ENCODE data around the gene PFKFB2. TPM values are rescaled to one million over a fixed set of nuclear protein-coding genes. Genes with fewer than 3 reads are reported as not detected.

Gene PFKFB2
- total RNA-seq, 1 donor from 2014 or later: 16.7 TPM

DNA sequence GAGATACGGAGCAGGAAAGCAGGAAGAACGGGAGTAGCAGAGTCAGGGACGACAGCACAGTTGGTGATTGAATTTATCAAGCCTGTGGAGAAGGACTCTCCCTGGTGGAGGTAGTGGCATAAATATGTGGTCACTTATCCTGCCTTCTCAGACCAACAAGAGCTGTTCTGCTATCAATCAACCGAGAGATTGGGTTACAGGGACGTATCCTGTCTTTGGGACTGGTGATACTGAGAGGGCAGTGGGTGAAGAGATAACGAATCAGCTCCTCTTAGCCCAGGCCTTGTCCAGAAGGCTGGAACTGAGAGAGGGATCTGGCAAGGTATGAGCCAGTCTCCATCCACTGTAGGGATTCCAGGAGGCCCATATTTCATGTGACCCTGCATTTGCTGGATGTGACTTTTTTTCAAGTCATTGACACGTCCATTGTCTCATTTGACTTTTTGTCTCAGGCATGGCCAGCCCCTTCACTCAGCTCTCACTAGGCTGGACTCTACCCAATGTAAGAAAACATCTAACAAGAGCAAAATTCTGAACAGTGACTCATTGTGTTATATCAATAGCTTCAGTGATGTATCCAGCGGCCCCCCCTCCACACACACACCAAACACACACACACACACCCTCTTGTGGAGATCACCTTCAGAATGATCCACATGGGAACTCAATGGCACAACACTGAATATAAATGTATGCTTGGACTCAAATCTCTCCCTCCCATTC, 31.8 kb upstream of the PFKFB2 start:
- intact Hi-C loops (cut with DNase I): no loop called here
- DNase-seq (ENCODE audit: low spot score) (no peak), ATAC-seq (peak; percentile 48)

DNA sequence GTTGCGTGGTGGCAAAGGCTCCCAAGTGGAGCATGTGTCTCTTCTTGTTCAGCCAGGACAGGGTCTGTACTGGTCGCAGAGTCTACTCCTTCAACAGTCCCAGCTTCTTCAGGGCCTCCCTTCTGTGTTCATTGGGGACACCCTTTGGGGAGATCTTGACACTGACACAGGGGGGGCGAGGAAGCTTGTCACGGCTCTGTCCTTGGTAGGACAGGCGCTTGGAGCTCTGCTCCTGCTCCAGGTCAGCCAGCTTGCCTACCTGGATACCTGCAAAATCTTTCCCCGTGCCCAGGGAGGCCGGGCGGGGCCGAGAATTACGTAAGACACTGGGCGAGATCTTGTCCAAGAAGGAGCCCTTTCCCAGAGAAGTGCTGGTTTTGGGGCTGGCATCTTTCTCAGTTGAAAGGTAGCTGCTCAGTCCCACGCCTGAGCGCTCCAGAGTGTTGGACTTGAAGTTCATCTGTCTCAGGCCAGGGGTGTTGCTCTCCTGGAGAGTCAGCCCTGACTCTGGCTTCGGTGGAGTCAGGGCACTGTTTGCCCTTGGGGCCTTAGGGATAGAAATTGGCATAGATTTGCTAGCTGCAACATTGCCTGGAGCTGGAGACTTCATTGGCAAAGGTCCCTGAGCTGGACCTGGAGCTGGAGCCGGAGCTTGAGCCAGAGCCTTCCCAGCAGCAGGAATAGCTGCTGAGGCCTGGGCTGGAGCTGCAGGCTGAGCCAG, 31.0 kb upstream of the PFKFB2 start:
- DNase-seq (ENCODE audit: low spot score) (no peak), ATAC-seq (no peak)
- intact Hi-C loops (cut with DNase I): no loop called here

DNA sequence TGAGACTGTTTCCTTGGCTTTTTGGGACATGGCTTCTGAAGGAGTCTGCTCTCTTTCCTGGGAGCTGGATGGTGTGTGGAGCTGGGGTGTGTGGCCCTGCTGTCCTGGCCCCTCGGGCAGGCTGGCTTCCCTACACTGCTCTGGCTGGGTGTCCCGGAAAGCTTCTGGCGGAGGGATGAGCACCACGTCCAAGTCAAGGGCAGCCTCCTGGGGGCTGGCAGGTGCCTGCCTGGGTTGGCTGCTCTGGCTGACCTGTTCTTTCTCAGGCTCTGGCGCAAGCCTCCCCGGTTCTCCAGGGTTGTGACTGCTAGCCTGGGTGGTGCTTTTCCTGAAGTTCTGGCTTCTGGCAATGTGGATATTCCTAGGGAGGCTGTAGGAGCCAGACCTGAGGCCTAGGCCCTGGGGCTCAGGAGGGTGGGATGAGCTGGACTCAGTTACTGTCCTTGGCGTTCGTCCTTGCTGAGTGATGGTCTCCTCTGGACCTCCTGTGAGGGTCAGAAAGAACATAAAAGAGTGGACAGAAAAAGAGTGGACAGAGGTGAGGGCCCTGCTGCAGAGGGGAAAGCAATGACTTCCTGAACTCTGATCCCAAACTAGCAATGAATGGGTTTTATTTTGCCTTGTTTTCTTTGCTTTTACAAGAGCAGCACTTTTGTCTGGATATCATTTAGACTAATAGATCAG, 29.9 kb upstream of the PFKFB2 start:
- DNase-seq (ENCODE audit: low spot score) (no peak), ATAC-seq (peak; percentile 40)
- intact Hi-C loops (cut with DNase I): no loop called here

DNA sequence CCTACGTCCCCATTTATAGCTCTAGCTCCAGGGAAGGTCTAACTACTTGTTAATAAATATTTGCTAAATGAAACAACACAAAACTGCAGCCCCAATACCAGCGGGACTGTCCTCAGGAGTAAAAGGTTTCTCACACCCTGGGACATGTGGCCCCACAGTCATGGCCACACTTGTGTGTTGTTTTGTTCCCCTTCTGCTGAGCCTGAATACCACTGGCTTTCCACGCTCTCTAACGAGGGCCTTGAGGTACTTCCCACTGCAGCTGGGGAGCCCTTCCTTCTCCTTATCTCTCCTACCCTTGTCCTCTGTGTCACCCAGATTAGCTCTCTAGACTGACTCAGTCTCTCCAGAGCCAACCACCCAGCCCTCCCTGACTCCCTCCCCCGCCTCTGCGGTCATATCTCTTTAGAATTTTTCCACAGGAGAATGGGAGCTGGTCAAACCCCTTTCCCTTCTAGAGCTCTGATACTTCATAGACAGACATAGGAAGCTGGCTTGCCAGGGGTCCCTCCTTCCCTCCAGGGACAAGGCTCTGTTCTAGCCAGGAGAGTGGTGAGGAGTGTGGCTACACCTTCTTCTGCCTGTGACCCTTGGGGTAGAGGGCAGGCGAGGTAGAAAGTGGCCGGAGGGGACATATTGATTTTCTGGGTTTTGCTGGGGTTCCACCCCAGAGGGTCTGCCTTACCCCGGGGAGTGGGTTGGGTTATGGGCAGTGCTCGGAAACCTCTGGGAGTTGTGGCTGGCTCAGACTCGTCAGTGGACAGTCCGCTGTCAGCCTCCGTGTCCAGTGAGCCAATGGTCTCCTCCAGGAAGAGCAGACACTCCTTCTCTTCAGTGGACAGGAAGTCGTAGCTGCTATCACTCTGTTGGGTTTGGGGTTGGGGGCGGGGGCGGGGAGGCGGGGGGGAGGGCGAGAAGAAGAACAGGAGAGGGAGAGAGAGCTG, 28.6 kb upstream of the PFKFB2 start:
- DNase-seq (ENCODE audit: low spot score) (no peak), ATAC-seq (no peak)
- intact Hi-C loops (cut with DNase I): no loop called here

DNA sequence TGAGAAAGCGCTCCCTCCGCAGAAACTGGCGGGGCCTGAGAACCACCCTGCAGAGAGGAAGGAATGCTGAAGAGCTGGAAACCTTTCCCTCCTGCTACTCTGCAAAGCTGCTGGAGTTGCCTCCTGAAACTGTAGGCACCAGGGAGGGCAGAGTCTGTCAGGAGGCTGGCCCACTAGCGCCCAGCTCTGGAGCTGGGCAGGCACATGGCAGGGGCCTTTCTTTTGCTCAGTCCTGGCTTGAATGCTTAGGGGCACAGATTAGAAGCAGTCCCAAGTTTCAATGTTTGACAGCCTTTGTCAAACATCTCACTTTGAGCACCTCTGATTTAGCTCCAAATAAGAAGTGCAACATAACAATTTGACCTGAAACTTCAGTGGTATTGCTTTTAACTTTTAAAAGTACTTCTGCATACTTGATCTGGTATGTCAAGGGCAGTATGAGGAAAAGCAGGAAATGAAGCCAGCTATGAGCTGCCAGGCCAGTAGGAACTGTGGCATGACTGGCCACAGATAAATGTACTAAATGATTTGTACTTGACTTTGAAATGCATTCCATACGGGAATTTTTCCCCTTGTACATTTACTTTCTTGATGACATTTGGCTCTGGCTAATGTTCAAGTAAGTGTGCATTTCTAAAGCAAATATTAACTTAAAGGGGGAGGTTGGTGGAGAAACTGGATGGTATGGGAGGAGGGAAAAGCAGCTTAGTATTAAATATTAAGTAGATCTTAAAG, 27.8 kb upstream of the PFKFB2 start:
- ATAC-seq: peak; percentile 6
- intact Hi-C loops (cut with DNase I): no loop called here

DNA sequence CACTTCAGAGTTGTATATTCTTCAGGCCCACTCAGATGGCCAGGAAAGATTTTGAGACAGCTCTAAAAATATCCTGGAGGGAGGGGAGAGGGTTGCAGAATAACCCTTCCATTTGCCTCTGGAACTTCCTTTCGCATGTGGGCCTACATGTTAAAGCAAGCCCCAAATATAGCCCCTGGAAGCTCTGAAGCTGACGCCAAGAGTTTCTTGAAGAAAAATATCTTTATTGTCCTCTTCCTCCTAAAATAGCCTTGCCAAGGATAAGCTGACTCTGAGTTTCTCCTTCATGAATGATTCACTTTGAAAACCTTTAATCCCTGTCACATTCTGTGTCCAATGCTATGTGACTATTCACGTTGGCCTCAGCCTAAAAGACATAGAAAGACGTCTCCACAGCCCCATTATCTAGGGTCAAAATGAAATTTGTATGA, 27.0 kb upstream of the PFKFB2 start:
- intact Hi-C loops (cut with DNase I): no loop called here
- ATAC-seq (no peak), DNase-seq (ENCODE audit: low spot score) (no peak)

More for the DNA sequence above, 27.8 kb upstream of the PFKFB2 start:
- no peak for DNase-seq (ENCODE audit: low spot score)

DNA sequence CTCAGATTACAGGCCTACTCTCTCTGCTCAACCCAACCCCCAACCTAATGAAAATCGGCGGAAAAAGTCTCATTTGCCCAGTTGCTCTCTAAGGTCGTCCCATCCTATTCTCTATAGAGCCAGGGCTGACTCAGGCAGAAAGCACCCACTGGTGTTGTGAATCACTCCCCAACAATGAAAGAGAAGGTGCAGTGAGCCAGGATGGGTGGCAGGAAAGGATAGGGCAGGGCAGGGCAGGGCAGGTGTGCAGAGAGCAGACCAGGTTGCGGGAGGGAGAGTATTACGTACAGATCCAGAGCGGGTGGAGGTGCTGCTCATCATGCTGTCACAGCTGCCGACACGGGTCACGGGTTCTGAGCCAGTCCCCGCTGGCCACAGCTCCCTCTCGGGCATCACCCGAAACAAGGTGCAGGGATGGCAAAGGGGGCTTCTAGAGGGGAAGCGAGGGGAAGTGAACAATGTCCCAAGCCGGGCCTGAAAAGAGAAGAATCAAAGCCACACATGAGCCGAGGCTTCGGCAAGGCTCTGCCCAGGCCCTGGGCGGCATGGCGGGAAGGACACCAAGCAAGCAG, 25.8 kb upstream of the PFKFB2 start:
- DNase-seq (ENCODE audit: low spot score) (no peak), ATAC-seq (no peak)
- intact Hi-C loops (cut with DNase I): no loop called here

DNA sequence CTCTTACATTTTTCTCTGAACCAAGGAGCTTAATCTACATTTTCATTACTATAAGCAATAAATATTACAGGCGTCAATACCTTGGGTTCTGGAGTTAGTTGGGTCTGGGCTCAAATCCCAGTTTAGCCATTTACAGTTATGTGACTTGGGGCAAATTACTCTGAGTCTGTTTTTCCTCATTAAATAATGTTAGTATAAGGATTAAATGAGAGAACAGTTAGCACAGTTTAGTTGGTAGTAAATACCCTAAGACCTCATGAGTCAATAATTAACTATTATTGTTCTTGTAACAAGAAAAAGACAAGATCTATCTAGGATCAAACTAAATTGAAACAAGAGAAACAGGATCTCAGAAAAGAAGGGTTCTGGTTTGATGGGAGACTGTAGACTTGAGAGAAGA, 25.2 kb upstream of the PFKFB2 start:
- no peak for DNase-seq (ENCODE audit: low spot score)
- no peak for ATAC-seq
- intact Hi-C loops (cut with DNase I): no loop called here

DNA sequence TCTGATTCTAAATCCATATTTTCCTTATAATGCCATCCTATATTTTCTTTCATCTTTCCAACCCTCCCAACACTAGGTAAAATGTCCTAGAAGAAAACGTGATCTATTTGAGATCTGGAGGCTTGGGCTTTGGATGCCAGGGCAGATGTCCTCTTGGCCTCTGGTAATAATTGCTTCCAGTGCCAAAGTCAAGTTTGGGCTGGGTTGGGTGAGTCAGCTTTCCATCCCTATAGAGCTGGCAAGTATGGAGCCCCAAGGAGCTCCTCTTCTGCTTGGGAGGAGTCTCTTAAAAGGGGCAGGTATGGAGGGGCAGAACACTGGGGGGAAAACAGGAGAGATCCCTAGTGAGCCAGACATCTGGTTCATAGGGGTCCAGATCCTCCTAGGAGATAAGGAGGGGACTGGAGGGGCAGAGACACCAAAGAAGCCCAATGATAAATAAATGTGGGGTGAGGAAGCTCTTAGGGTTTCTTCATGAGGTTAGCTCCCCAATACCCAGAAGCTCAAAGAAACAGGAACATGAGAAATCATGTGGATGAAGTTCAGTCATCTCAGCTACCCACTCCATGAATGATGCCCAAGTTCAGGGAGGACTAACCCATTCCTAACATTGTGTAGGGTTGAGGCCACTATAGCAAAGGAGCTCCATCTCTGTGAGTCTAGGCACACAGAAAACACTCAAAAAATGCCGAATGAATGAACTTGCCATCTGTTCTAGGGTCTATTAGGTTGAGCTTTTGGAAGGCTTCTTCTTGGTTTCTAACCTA, 24.0 kb upstream of the PFKFB2 start:
- intact Hi-C loops (cut with DNase I): no loop called here
- ATAC-seq (no peak), DNase-seq (ENCODE audit: low spot score) (no peak)

DNA sequence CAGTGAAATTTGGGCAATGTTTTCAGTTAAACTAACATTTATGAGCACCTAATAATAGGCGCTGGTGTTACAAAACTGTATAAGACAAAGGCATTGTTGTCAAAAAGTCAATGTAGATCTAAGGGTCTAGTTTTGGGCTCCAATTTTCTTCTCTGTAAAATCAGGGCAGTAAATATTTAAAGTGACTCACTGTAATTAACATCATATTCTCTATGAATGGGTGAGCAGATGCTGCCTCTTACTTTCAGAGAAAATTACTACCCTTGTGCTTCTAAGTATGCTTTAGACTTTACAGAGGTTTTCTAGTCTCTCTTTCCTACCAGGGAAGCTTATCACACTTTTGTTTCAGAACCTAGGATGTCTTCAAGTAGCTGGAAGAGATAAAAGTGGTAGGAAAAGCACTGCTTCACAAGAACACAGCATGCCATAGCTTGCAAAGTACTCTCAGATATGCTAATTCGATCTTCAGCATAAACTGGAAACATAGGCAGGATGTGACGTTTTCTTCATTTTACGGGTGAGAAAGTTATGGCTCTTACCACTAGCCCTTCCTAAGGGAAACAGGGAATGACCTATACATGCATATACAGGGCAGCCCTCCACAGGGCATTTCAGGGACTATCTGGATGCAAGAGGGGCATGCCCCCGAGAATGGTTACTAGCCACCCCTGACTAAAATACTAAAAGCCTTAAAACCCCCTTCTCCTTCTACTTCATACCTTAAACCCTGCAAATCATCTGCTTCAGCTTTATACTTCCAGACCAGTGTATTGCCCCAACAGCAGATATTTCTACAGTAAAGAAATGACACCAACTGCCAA, 23.2 kb upstream of the PFKFB2 start:
- DNase-seq (ENCODE audit: low spot score) (no peak), ATAC-seq (no peak)
- intact Hi-C loops (cut with DNase I): no loop called here

DNA sequence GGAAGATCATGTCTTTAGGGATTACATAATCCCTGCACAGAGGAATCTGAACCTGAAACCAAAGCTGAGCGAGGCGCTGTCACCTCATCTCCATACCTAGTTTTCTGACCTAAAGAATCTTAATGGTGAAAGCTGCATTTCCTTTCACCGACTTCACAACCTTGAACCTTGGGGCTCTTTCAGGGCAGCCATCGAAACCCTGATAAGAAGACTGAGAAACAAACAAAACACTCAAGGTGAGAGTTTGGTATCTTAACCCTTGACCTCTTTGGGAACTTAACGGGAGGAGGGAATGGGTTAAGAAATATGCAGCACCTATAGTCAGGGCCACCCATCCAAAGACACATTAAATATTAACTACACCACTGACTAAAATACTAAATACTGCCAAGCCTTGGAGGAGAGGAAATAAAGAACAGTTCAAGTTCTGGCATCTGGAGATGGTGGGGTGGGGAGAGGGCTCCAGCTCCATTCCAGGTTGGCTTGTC, 22.5 kb upstream of the PFKFB2 start:
- intact Hi-C loops (cut with DNase I): no loop called here
- ATAC-seq: no peak
- no peak for DNase-seq (ENCODE audit: low spot score)

DNA sequence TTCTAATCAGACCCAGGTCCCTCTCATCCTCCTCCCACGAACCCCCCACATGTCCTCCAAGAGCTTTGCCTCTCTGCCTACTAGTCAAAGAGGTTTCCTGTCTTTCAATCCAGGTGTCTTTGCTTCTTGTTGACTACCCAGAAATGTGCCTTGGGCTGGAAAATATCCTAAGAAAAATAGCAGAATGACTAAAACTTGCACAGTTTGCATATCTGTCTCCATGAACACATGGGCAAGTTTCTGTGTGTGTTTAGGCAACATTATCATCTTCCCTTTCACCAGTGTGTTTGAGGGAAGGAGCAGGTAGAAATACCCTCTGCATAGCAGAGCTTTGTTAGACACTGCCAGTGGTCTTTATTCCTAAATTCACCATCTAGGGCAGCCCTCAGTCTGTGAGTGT, 22.1 kb upstream of the PFKFB2 start:
- ATAC-seq (no peak), DNase-seq (ENCODE audit: low spot score) (no peak)
- intact Hi-C loops (cut with DNase I): no loop called here

DNA sequence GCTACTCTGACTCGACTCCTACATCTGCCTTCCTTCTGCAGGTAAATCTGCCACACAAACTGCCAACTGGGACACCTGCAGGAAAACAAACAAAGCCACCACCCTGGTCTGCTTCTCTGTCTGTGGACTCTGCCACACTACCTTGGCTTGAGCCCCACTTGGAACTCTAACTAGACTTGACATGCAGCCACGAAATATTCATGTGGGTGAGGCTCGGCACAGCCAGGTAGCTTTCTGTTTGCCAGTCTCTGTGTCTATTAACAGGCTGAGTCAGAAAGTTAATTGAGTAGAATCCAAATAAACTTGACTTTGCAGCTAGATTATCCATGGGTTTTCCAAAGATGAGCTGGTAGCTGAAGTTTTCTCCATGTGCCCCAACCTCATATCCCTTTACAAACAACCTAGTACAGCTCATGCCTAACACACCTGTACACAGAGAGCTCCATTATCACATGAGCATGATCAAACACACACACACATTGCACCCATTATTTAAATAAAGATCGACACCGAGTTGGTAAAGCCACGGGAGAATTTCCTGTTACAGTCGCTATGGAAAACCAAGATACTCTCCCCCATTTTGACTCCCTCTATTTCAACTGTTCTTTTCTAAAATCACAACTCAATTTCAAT, 21.3 kb upstream of the PFKFB2 start:
- no peak for DNase-seq (ENCODE audit: low spot score)
- no peak for ATAC-seq
- intact Hi-C loops (cut with DNase I): no loop called here

DNA sequence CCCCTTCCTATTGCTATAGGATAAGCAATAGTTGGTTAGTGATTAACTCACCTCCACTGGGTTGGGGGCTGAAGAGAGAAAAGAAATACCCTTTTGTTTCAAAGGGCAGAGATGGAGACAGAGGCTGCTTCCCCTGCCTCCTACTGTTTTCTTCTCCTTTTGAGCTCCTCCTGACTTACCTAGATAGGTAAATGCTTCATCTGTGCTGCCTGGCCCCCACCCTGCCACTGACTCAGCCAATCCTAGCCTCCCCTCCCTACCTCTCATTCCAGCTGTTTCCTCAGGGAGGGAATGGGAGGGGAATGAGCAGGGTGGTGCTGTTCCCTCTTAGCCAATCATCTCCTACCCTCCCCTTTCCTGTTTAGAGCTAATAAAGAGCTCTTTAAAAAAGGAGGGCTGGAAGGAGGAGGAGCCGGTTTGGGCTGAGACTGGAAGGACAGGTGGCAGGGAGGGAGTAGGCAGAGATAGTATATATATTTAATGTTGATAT, 20.5 kb upstream of the PFKFB2 start, which contains the start of gene C1orf116:
C1orf116 (minus strand) TSS at position 229 of the 490 bp plus-strand sequence. CDS start 5,158 bp downstream, outside the sequence.
- ATAC-seq (no peak), DNase-seq (ENCODE audit: low spot score) (no peak)
- intact Hi-C loops (cut with DNase I): no loop called here

DNA sequence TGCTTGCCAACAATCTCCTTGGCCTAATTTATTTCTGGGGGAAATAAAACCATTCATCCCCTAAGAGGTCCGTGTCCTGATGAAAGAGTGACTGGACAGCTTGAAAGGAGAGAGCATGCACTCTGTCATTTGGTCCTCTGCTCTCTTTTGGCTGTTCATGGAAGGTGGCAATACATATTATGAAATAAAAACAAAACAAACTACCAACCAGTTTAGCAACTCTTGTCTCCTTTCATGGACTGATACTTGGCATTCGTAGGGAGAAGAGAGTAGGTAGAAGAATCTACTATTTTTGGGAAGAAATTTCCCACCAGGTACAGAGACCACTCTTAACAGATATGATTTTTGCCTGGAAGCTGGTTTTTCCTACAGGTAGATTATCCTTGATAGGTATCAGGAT, 19.8 kb upstream of the PFKFB2 start:
- DNase-seq (ENCODE audit: low spot score): no peak
- no peak for ATAC-seq
- intact Hi-C loops (cut with DNase I): no loop called here

DNA sequence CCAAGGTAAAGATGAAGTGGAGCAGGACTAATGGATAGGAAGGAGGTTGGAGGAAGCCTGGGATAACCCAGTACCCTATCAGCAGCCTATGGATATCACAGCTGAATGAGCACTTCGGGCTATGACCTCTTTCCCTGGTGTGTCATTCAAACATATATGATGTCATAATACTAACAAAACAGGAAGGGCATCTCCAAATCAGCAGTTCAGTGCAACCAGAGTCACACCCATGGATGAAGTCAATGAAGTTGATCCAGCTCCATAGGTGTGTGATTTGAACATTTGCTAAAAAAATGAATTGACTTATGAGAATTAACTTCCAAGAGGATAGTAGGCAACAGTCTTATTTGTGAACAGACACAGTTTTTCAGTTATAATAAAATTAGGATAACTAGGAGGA, 18.9 kb upstream of the PFKFB2 start:
- DNase-seq (ENCODE audit: low spot score) (no peak), ATAC-seq (no peak)
- intact Hi-C loops (cut with DNase I): no loop called here
